Heart right ventricle (tissue), 16 donors: ENCODE measurements around the gene TCERG1L. TPM values are rescaled to one million over a fixed set of nuclear protein-coding genes. Genes with fewer than 3 reads are reported as not detected.

Source experiments
- ATAC-seq, 8 donors: fragments of 200-7000 bp; cut with Tn5 transposase; one replicate each; pipeline ENCODE4 v1.9.1; 2020; ENCODE audit warnings: mild to moderate bottlenecking in 8 of 8, moderate library complexity in 8 of 8, moderate number of reproducible peaks in 1 of 8
- DNase-seq, 2 donors: peaks; one replicate each; pipeline ENCODE4 v3.0.0-alpha.2; 2020
- H3K27ac ChIP-seq, 10 donors: fragments of 200-600 bp; sonication (generic) in 2 of 10; one replicate each; pipeline versions ENCODE4 v1.5.0 to v1.8.0; 2020 to 2022; ENCODE audit warnings: mild to moderate bottlenecking in 3 of 10
- H3K27me3 ChIP-seq, 7 donors: fragments of 200-600 bp; one replicate each; pipeline ENCODE4 v1.8.0; 2021 to 2022; ENCODE audit warnings: mild to moderate bottlenecking in 2 of 7
- H3K36me3 ChIP-seq, 9 donors: fragments of 200-600 bp; sonication (generic) in 1 of 9; one replicate each; pipeline versions ENCODE4 v1.5.0 to v1.8.0; 2020 to 2022; ENCODE audit warnings: mild to moderate bottlenecking in 2 of 9
- H3K4me1 ChIP-seq, 9 donors: fragments of 200-600 bp; sonication (generic) in 1 of 9; one replicate each; pipeline versions ENCODE4 v1.5.0 to v1.8.0; 2020 to 2022; ENCODE audit warnings: mild to moderate bottlenecking in 4 of 9
- H3K4me3 ChIP-seq, 10 donors: fragments of 200-600 bp; sonication (generic) in 2 of 10; one replicate each; pipeline versions ENCODE4 v1.5.0 to v1.8.0; 2020 to 2022; ENCODE audit warnings: mild to moderate bottlenecking in 7 of 10, moderate library complexity in 2 of 10
- H3K9me3 ChIP-seq, 11 donors: fragments of 200-600 bp in 10 of 11; sonication (generic) in 2 of 11; one replicate each; pipeline versions ENCODE4 v1.5.0 to v1.8.0; 2013 to 2022; ENCODE audit warnings: mild to moderate bottlenecking in 2 of 11, control low read depth in 1 of 11, moderate library complexity in 1 of 11
- CTCF ChIP-seq, 9 donors: fragments of 200-600 bp; sonication (generic) in 2 of 9; IDR thresholded peaks; one replicate each; pipeline versions ENCODE4 v1.5.0 to v1.8.0; 2021 to 2022; ENCODE audit warnings: antibody characterized with exemption in 9 of 9, mild to moderate bottlenecking in 5 of 9, moderate library complexity in 1 of 9
- WGBS, 2 donors: extraction: QIAGEN DNeasy Blood & Tissue Kit; methylation state at CpG; one replicate each; pipeline ENCODE4 v1.1.7; 2013; ENCODE audit warnings: inconsistent platforms in 1 of 2; 5-methylcytosine and 5-hydroxymethylcytosine counted together
- intact Hi-C, 10 donors: fragments of 100-400 bp; cut with DNase I; formaldehyde crosslinking; loops; one replicate each; pipeline versions ENCODE4 v1.11.1 to v1.14.2; 2022
- polyA plus RNA-seq, 2 donors: library from polyadenylated mRNA; stranded (reverse); fragments of 200-250 nt; gene quantifications; one replicate each; pipeline ENCODE4 v1.2.3, GENCODE V29; 2013
- total RNA-seq, 10 donors: library from RNA; stranded (reverse); fragmentation: NEBNext Ultra II Directional in 3 of 10; extraction: Animal tissue kit (Norgen Biotek cat#: 25700) in 3 of 10; gene quantifications; one replicate each; pipeline versions ENCODE4 v1.2.1 to v1.2.4, GENCODE V29; 2021 to 2023
- donor health status: Arrhythmogenic right ventricular cardiomyopathy.
- donor health status: ischemic (EF 13 %, LVEDD 7.1; RV severe dilation, severe dysfunction).
- donor health status: healthy with polysubstance abuse.
- donor health status: DM: no; HTN: yes; CAD: no.
- donor health status: DM: no; HTN: no; CAD: no.
- donor health status: ischemic (EF 25% LVEDD 6.9; RV normal size, moderate dysfunction).
- donor health status: ischemic (EF 25% LVEDD 5.7; RV mildly dilated, moderate dysfunction).
- donor health status: healthy.
- donor health status: DM: yes; HTN: yes; CAD: no.
- donor health status: Ischemic cardiomyopathy.
- donor health status: ischemic (EF 35%, LVEDD 5.7; RV mildly dilated, moderate dysfunction).
- donor health status: nonischemic (EF 11% LVEDD 7.7; RV severe dilation, severe dysfunction).
- donor health status: DM: yes; HTN: yes; CAD: no.
- donor health status: PGD.
- donor health status: ischemic (EF 29% LVEDD 5.4; RV normal size, mild dysfunction).
- donor health status: nonischemic (EF 23%, LVEDD 6.1; RV moderate dilation, normal function).

The TCERG1L gene
- total and polyA plus RNA-seq, 12 donors, result 0.09 TPM; not detected in 10

- WGBS, 2 donors, result 68 to 77% methylated on average over 10 of the region's 10 CpGs
- no peak for ATAC-seq
These were observed 39.1 kb upstream of the TCERG1L start for GRCh38 chr10:131350660-131351059.

GRCh38 chr10:131350245-131350644 lies 38.7 kb upstream of the TCERG1L start:
- ATAC-seq, result no peak
- 48 to 49% methylated on average over 5 of the region's 5 CpGs for WGBS, 2 donors
- intact Hi-C loops, result no loop called here
- H3K27ac ChIP-seq, result no peak overlapping the region
- no peaks in the 10 kb centered on the region for H3K4me1 ChIP-seq
- H3K27me3 ChIP-seq, result peaks cover 0 to 18% (median 5%) of the 10 kb centered on the region in 7 donors
- no peak overlapping the region for H3K4me3 ChIP-seq
- no peaks in the 10 kb centered on the region for H3K36me3 ChIP-seq
- no peak for TF ChIP-seq CTCF (IDR thresholded peaks at IDR 0.05)
- no peak for DNase-seq
- peaks cover 0 to 9% (median 0%) of the 10 kb centered on the region in 11 donors for H3K9me3 ChIP-seq

More at GRCh38 chr10:131350660-131351059, 39.1 kb upstream of the TCERG1L start:
- Histone ChIP-seq H3K4me1 (no peaks in the 10 kb centered on the region), H3K27me3 (peaks cover 0 to 18% (median 8%) of the 10 kb centered on the region in 7 donors), H3K36me3 (no peaks in the 10 kb centered on the region), H3K27ac (no peak overlapping the region), H3K9me3 (peaks cover 0 to 9% (median 0%) of the 10 kb centered on the region in 11 donors), H3K4me3 (no peak overlapping the region)
- intact Hi-C loops, result no loop called here
- DNase-seq, result no peak
- TF ChIP-seq CTCF (IDR thresholded peaks at IDR 0.05), result no peak

GRCh38 chr10:131346456-131346855 lies 34.9 kb upstream of the TCERG1L start:
- TF ChIP-seq CTCF (IDR thresholded peaks at IDR 0.05), result no peak
- Histone ChIP-seq H3K36me3 (no peaks in the 10 kb centered on the region), H3K27ac (no peak overlapping the region), H3K27me3 (peaks cover 0 to 24% (median 8%) of the 10 kb centered on the region in 7 donors), H3K9me3 (peaks cover 0 to 9% (median 0%) of the 10 kb centered on the region in 11 donors), H3K4me3 (no peak overlapping the region), H3K4me1 (no peaks in the 10 kb centered on the region)
- no peak for ATAC-seq
- no peak for DNase-seq
- 46 to 72% methylated on average over 5 of the region's 5 CpGs for WGBS, 2 donors
- intact Hi-C loops, result no loop called here

GRCh38 chr10:131345691-131346090 lies 34.2 kb upstream of the TCERG1L start:
- peaks cover 0 to 25% (median 6%) of the 10 kb centered on the region in 7 donors for H3K27me3 ChIP-seq
- DNase-seq, result no peak

More at GRCh38 chr10:131345691-131346090, 34.2 kb upstream of the TCERG1L start:
- TF ChIP-seq CTCF (IDR thresholded peaks at IDR 0.05), result no peak
- 79 to 86% methylated on average over 11 of the region's 11 CpGs for WGBS, 2 donors
- Histone ChIP-seq H3K27ac (no peak overlapping the region), H3K36me3 (no peaks in the 10 kb centered on the region), H3K4me1 (no peaks in the 10 kb centered on the region), H3K9me3 (peaks cover 0 to 9% (median 0%) of the 10 kb centered on the region in 11 donors), H3K4me3 (no peak overlapping the region)
- ATAC-seq, result no peak
- intact Hi-C loops, result no loop called here
